ENCODE results near the gene PRSS57.

The PRSS57 gene

DNA sequence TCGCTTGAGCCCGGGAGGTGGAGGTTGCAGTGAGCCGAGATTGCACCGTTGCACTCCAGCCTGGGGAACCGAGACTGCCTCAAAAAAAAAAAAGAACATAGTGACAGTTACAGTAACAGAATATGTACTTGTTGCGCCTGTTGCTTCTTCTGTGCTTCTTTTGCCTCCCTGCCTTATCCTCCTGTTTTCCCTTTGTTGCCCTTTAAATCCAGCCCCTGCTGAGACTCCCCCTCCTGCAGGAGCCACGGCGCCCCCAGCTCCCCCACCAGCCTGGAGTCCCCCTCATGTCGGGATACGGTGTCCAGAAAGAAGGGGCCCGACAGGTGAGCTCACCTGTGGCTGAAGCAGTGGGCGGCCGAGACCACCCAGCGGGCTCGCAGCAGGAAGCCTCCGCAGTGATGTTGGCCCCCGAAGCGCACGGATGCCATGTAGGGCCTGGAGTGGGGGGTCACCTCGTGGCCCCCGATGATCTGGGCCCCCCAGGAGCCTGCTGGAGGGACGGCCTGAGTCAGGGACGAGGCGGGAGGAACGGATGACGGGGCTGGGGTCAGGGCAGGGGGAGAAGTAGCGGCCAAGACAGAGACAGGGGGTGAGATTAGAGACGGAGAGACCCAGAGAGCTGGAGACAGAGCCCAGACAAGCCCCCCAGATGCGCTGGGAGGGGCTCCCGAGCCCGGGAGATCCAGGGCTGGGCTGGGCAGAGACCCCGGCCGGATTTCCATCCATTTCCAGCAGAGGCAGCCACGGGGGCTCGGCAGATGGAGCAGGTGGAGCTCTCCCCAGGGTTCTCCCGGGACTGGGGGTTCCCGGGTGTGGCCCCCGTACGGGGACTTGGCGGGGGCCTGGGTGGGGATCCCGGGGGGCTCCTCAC, 536 bp downstream of the PRSS57 start:
- no peak for DNase-seq (ENCODE audit: low spot score)

GRCh38 chr19:690203-690602, 5.0 kb downstream of the PRSS57 start:
- DNase-seq (ENCODE audit: low spot score), result no peak

DNA sequence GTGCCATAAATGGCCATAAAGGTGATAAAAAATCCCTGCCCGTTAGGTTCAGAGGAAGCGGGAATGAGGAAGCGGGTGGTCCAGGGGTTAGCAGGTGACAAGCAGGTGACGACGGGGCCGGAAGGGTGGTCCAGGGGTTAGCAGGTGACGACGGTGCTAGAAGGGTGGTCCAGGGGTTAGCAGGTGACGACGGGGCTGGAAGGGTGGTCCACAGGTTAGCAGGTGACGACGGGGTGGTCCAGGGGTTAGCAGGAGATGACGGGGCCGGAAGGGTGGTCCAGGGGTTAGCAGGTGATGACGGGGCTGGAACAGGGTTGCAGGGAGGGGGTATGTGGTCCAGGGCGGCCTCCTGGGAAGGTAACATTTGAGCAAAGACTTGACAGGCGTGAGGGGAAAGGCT, 6.3 kb downstream of the PRSS57 start:
- DNase-seq (ENCODE audit: low spot score), result no peak

DNA sequence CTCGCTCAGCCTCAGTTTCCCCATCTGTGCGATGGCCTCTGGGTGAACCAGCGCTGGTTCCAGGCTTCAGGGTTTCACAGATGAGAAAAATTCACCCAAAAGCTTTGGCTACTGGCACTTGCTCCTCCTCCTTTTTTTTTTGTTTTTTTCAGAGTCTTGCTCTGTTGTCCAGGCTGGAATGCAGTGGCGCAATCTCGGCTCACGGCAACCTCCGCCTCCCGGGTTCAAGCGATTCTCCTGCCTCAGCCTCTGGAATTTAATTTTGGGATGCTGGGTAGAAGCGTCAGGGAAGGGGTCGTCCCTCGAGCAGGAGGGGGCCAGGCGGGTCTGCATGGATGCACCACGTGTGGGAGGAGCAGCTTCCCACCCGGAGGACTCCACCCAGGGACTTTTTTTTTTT, 7.0 kb downstream of the PRSS57 start:
- no peak for DNase-seq (ENCODE audit: low spot score)

DNA sequence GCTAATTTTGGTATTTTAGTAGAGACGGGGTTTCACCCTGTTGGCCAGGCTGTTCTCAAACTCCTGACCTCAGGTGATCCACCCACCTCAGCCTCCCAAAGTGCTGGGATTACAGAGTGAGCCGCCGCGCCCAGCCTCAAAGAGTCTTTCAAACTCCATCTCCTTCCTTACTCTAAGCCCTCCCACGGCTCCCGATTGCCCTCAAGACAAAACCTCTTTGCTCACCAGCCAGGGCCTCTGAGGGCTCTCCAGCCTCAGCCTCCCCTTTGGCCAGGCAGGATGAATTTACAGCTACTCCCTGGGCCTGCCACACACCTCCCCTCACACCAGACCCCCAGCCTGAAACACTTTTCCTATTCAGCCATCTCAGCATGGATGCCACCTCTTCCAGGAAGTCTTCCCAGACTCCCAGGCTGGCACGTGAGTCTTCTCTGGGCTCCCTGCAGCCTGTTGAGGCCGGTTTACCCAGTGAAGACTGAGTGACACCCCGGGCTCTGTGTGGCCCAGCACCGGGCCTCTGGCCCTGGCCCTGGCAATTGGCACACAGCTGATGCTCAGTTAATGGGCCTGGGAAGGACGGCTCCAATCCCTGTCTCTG, 7.6 kb downstream of the PRSS57 start:
- DNase-seq (ENCODE audit: low spot score), result no peak

GRCh38 chr19:686589-687297, 8.5 kb downstream of the PRSS57 start:
- no peak for DNase-seq (ENCODE audit: low spot score)

GRCh38 chr19:685454-685931, 9.8 kb downstream of the PRSS57 start:
- no peak for DNase-seq (ENCODE audit: low spot score)

- no peak for DNase-seq (ENCODE audit: low spot score)
Observed at GRCh38 chr19:682678-683320, 12.5 kb downstream of the PRSS57 start.

DNA sequence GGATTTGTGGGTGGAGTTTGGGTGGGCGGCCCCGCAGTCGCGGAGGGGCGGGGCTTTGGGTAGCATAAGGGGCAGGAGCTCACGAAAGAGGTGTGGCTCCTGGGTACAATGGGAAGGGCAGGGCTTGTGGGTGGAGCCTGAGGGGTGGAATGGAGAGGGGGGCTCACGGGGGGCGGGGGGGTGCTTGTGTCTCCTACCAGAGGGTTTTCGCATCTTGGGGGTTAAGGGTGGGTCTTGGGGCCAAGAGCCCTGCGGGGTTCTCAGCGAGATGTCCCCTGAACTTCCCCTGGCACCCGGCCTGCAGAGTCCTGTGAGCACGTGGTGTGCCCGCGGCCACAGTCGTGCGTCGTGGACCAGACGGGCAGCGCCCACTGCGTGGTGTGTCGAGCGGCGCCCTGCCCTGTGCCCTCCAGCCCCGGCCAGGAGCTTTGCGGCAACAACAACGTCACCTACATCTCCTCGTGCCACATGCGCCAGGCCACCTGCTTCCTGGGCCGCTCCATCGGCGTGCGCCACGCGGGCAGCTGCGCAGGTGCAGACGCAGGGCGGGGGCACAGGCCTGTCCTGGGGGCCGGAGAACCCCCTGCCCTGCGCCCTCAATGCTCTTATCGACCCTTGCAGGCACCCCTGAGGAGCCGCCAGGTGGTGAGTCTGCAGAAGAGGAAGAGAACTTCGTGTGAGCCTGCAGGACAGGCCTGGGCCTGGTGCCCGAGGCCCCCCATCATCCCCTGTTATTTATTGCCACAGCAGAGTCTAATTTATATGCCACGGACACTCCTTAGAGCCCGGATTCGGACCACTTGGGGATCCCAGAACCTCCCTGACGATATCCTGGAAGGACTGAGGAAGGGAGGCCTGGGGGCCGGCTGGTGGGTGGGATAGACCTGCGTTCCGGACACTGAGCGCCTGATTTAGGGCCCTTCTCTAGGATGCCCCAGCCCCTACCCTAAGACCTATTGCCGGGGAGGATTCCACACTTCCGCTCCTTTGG, 13.9 kb downstream of the PRSS57 start:
- DNase-seq (ENCODE audit: low spot score), result peak; percentile 88

- peak; percentile 96 for DNase-seq (ENCODE audit: low spot score)
Observed at GRCh38 chr19:680287-681028, 14.8 kb downstream of the PRSS57 start.

GRCh38 chr19:679418-680286, 15.6 kb downstream of the PRSS57 start:
- DNase-seq (ENCODE audit: low spot score), result peak; percentile 76

DNA sequence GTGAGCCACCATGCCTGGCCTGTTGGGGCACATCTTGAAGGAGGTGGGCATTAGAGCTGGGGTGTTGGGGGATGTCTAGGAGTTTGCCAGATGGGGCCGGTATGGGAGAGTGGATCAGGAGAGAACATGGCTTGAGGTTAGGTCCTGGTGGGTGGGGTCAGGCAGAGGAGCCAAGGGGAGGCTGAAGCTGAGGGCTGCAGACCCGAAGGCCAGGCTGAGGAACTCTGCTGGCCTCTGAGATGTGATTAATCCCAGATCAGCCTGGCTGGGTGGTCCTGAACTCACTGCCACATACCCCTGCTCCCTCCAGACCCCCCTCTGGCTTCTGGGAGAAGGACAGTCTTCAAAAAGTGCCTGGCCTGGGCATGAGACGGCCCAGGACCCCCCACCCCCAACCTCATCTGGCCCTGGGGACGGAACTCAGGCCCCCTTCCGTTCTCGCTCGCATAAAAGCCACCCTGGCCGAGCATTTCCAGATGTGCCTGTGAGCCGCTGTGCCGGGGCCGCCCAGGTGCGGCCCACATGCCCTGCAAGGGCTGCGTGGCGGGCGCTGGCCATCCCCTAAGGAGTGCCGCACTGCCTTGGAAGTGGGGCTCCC, 16.4 kb downstream of the PRSS57 start:
- DNase-seq (ENCODE audit: low spot score), result no peak

- no peak for DNase-seq (ENCODE audit: low spot score)
Observed at GRCh38 chr19:677601-678436, 17.4 kb downstream of the PRSS57 start.

- peak; percentile 79 for DNase-seq (ENCODE audit: low spot score)
Observed at GRCh38 chr19:677201-677600, 18.1 kb downstream of the PRSS57 start.

- no peak for DNase-seq (ENCODE audit: low spot score)
Observed at GRCh38 chr19:676339-677105, 18.7 kb downstream of the PRSS57 start, which contains the start of gene FSTL3. Gene FSTL3 (plus strand): TSS chr19:676392. CDS start chr19:676424, 32 bp downstream.

DNA sequence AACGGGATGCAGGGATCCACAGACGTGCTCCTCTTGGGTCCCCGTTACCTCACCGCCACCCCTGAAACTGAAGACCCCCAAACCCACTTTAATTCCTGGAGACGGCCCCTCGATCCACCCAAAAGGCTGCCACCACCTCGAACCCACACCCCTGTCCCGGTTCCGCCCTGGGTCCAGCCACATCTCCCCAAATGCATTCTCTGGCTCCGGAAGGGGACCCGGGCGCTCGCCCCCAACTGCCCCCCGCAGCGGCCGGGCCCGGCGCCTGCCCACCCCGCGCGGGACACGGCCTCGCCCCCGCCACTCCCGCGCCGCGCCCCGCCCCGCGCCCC, 19.3 kb downstream of the PRSS57 start:
- DNase-seq (ENCODE audit: low spot score), result no peak

Data from RKO (cell line).